SK-N-SH (cell line): ENCODE data around the gene DLL4. TPM values are rescaled to one million over a fixed set of nuclear protein-coding genes. Genes with fewer than 3 reads are reported as not detected.

Source experiments
- CTCF ChIA-PET: fragments of 300-600, 350-600 bp; formaldehyde crosslinking; extraction: SDS; loops from one replicate; lab custom pipeline; 2021; lab: Yijun Ruan, JAX
- POLR2A ChIA-PET: fragments of 350-600 bp; sonication (Branson Sonifier 250); formaldehyde crosslinking; extraction: SDS; loops from one replicate; lab custom pipeline; 2020; ENCODE audit warnings: antibody characterized with exemption, inconsistent platforms; lab: Yijun Ruan, JAX
- DNase-seq: peaks from one replicate; pipeline ENCODE4 v3.0.0; 2012
- H2AFZ ChIP-seq: fragments of 200-600 bp; sonication (generic); 2 replicates; pipeline ENCODE4 v1.8.1; 2016; ENCODE audit warnings: antibody characterized with exemption, mild to moderate bottlenecking, low read depth
- H3F3A ChIP-seq: fragments of 200-600 bp; sonication (generic); replicated peaks from 2 replicates; pipeline ENCODE3; 2016; ENCODE audit warnings: antibody characterized with exemption, mild to moderate bottlenecking; ENCODE audit not compliant: insufficient read depth
- H3K27ac ChIP-seq, 2 experiments: fragments of 200-500 bp in 1 of 2; fragments of 200-600 bp in 1 of 2; sonication (Bioruptor generic) in 1 of 2; sonication (generic), shearing (Covaris generic) in 1 of 2; 2 replicates each; pipeline versions ENCODE4 v1.5.1 to v1.6.1; 2014 to 2016; ENCODE audit warnings: low read depth in 2 of 2, inconsistent platforms in 1 of 2, low read length in 1 of 2, mild to moderate bottlenecking in 1 of 2, mixed read lengths in 1 of 2
- H3K27me3 ChIP-seq: fragments of 200-600 bp; sonication (generic), shearing (Covaris generic); 2 replicates; pipeline ENCODE4 v1.6.1; 2016; ENCODE audit warnings: mixed run types; ENCODE audit not compliant: insufficient read depth
- H3K36me3 ChIP-seq, 2 experiments: fragments of 200-500 bp in 1 of 2; fragments of 200-600 bp in 1 of 2; sonication (Bioruptor generic) in 1 of 2; sonication (generic) in 1 of 2; replicated peaks in 1 of 2; 2 replicates each; pipeline versions ENCODE3 to v1.5.1; 2014 to 2016; ENCODE audit warnings: low read length in 1 of 2, mild to moderate bottlenecking in 1 of 2; ENCODE audit not compliant: insufficient read depth in 2 of 2, control insufficient read depth in 1 of 2
- H3K4me1 ChIP-seq, 2 experiments: fragments of 200-500 bp in 1 of 2; fragments of 200-600 bp in 1 of 2; sonication (Bioruptor generic) in 1 of 2; sonication (generic), shearing (Covaris generic) in 1 of 2; 2 replicates each; pipeline versions ENCODE4 v1.5.1 to v1.6.1; 2014 to 2016; ENCODE audit warnings: low read depth in 1 of 2, low read length in 1 of 2, mixed run types in 1 of 2; ENCODE audit not compliant: insufficient read depth in 2 of 2, control insufficient read depth in 1 of 2
- H3K4me2 ChIP-seq: fragments of 200-600 bp; sonication (generic), shearing (Covaris generic); 2 replicates; pipeline ENCODE4 v1.6.1; 2017; ENCODE audit warnings: mixed run types
- H3K4me3 ChIP-seq, 2 experiments: fragments of 200-500 bp in 1 of 2; fragments of 200-600 bp in 1 of 2; sonication (Bioruptor generic) in 1 of 2; sonication (generic), shearing (Covaris generic) in 1 of 2; 2 replicates each; pipeline versions ENCODE4 v1.5.1 to v1.8.1; 2014 to 2016; ENCODE audit warnings: low read depth in 2 of 2, inconsistent platforms in 1 of 2, low read length in 1 of 2, mild to moderate bottlenecking in 1 of 2, mixed read lengths in 1 of 2, moderate library complexity in 1 of 2
- H3K79me2 ChIP-seq: fragments of 200-600 bp; sonication (generic); 2 replicates; pipeline ENCODE4 v1.8.1; 2017; ENCODE audit warnings: mild to moderate bottlenecking; ENCODE audit not compliant: insufficient read depth
- H3K9ac ChIP-seq: fragments of 200-600 bp; sonication (generic); 2 replicates; pipeline ENCODE4 v1.6.1; 2017; ENCODE audit warnings: mixed run types
- H3K9me2 ChIP-seq: fragments of 200-600 bp; sonication (generic); 2 replicates; pipeline ENCODE4 v1.6.1; 2017; ENCODE audit warnings: mixed run types
- H3K9me3 ChIP-seq: fragments of 200-600 bp; sonication (generic); 2 replicates; pipeline ENCODE4 v1.6.1; 2017; ENCODE audit warnings: mixed run types, mild to moderate bottlenecking, moderate library complexity
- H4K20me1 ChIP-seq: fragments of 200-600 bp; sonication (generic); 2 replicates; pipeline ENCODE4 v1.6.1; 2017; ENCODE audit warnings: mild to moderate bottlenecking, mixed run types; ENCODE audit not compliant: insufficient read depth
- CTCF ChIP-seq: fragments of 200-600 bp; sonication (generic); IDR thresholded peaks from 2 replicates; pipeline ENCODE4 v1.6.1; 2017; ENCODE audit warnings: antibody characterized with exemption, mild to moderate bottlenecking, moderate library complexity
- ELF1 ChIP-seq: IDR thresholded peaks from 2 replicates; pipeline ENCODE4 v1.4.0; 2012
- FOXJ3 ChIP-seq: sonication (generic); formaldehyde crosslinking; IDR thresholded peaks from 2 replicates; pipeline ENCODE4 v1.5.1; 2020; ENCODE audit warnings: mild to moderate bottlenecking, missing genetic modification reagents
- GABPA ChIP-seq: IDR thresholded peaks from 2 replicates; pipeline ENCODE4 v1.4.0; 2012; ENCODE audit warnings: low read depth, mild to moderate bottlenecking
- IRF3 ChIP-seq: fragments of 150-350 bp; IDR thresholded peaks from 2 replicates; pipeline ENCODE4 v1.6.1; 2016; ENCODE audit warnings: mild to moderate bottlenecking, low read depth, low read length
- JUND ChIP-seq: IDR thresholded peaks from 2 replicates; pipeline ENCODE4 v1.4.0; 2012
- MAX ChIP-seq: IDR thresholded peaks from 2 replicates; pipeline ENCODE4 v1.4.0; 2012; ENCODE audit warnings: low read depth
- MXI1 ChIP-seq: IDR thresholded peaks from 2 replicates; pipeline ENCODE4 v1.6.1; 2012; ENCODE audit warnings: mild to moderate bottlenecking, low read depth, low read length, improper control_type of control experiment
- NFIC ChIP-seq: IDR thresholded peaks from 2 replicates; pipeline ENCODE4 v1.4.0; 2012; ENCODE audit warnings: borderline replicate concordance
- PBX3 ChIP-seq: IDR thresholded peaks from 2 replicates; pipeline ENCODE4; 2012
- RAD21 ChIP-seq: IDR thresholded peaks from 2 replicates; pipeline ENCODE4 v1.6.1; 2012; ENCODE audit warnings: mild to moderate bottlenecking, low read length
- RCOR1 ChIP-seq: fragments of 150-350 bp; IDR thresholded peaks from 2 replicates; pipeline ENCODE4 v1.6.1; 2017; ENCODE audit warnings: antibody characterized with exemption, low read length
- RFX5 ChIP-seq: IDR thresholded peaks from 2 replicates; pipeline ENCODE4 v1.6.1; 2012; ENCODE audit warnings: mild to moderate bottlenecking, improper control_type of control experiment, low read length
- TCF12 ChIP-seq: IDR thresholded peaks from 2 replicates; pipeline ENCODE4 v1.4.0; 2012
- USF1 ChIP-seq: IDR thresholded peaks from 2 replicates; pipeline ENCODE4 v1.4.0; 2012; ENCODE audit warnings: low read depth, borderline replicate concordance
- ZBTB33 ChIP-seq: IDR thresholded peaks from 2 replicates; pipeline ENCODE4 v1.4.0; 2012; ENCODE audit warnings: low read depth, borderline replicate concordance
- WGBS: methylation state at CpG from one replicate; pipeline ENCODE4 v1.1.6; 2017; ENCODE audit warnings: low lambda C conversion rate; 5-methylcytosine and 5-hydroxymethylcytosine counted together
- polyA plus RNA-seq, 3 experiments: library from polyadenylated mRNA; depleted of rRNA; stranded (reverse); fragments of >200 nt; gene quantifications; 2 replicates each; pipeline ENCODE4 v1.2.3, GENCODE V29; 2012

Gene DLL4
- polyA plus RNA-seq, 1 of the 3 experiments (the other 2 are of a cell fraction): 0.03 TPM

- TF ChIP-seq RAD21 (no peak), RFX5 (no peak), JUND (peak; percentile 72), MXI1 (no peak), CTCF (no peak), FOXJ3 (CRISPR knock-in tag) (no peak), ZBTB33 (no peak), ELF1 (peak; percentile 65), PBX3 (peak; percentile 66), NFIC (peak; percentile 81), MAX (no peak), IRF3 (no peak)
- TF ChIP-seq, all 33 proteins: peak for 9
These were observed 53.7 kb downstream of the DLL4 start (continued) for GRCh38 chr15:40982855-40983254.

GRCh38 chr15:40984406-40984805, 55.3 kb downstream of the DLL4 start:
- DNase-seq: no peak
- H4K20me1 ChIP-seq: no peaks in the 10 kb centered on the region
- peak overlapping the region; percentile 21 for H3K4me2 ChIP-seq
- 89% methylated on average over 5 of the region's 5 CpGs for WGBS
- peak overlapping the region; percentile 23; the same call in 1 of the 2 replicates for H3K9ac ChIP-seq
- H3K36me3 ChIP-seq: peaks cover 61 to 65% of the 10 kb centered on the region in 2 experiments
- peaks cover 0 to 38% of the 10 kb centered on the region in 2 experiments; a peak in 2 of 4 replicates for H3K4me1 ChIP-seq
- TF ChIP-seq RAD21: no peak
- TF ChIP-seq RCOR1: no peak
- no peak for TF ChIP-seq GABPA
- no peak for TF ChIP-seq MXI1
- TF ChIP-seq ELF1: no peak
- no peak for TF ChIP-seq TCF12
- TF ChIP-seq USF1: no peak
- TF ChIP-seq ZBTB33: no peak
- TF ChIP-seq MAX: no peak
- ChIA-PET POLR2A (no interaction called here), CTCF (interaction anchor here (1.1 to 2.3 kb wide), 3 partner anchors 37 to 80 kb away, joined by 4 to 12 read pairs (median 6); no protein-coding TSS in a partner anchor)
- H3K4me3 ChIP-seq: no peak overlapping the region
- no peaks in the 10 kb centered on the region for H3K9me3 ChIP-seq
- no peak overlapping the region for H2AFZ ChIP-seq
- peak overlapping the region in 1 of 2 experiments; percentile 91; a peak in 2 of 4 replicates for H3K27ac ChIP-seq
- no peaks in the 10 kb centered on the region for H3K79me2 ChIP-seq
- H3F3A ChIP-seq: peaks cover 52% of the 10 kb centered on the region
- no peaks in the 10 kb centered on the region for H3K9me2 ChIP-seq
- no peaks in the 10 kb centered on the region for H3K27me3 ChIP-seq
